GM19468 (cell line): ENCODE measurements around the gene CREB3L1.
"Not testable (repeated sequence)": the region's sequence is repeated elsewhere in the genome, so short reads cannot be mapped to it uniquely, and the experiment has no call there.

ENCODE experiments used
- ATAC-seq: cut with Tn5 transposase; IDR thresholded peaks from one replicate; pipeline ENCODE4 v1.9.1; 2021; ENCODE audit warnings: mild to moderate bottlenecking, moderate library complexity, moderate number of reproducible peaks; ENCODE audit not compliant: unreplicated experiment; ENCODE audit errors: extremely low read depth

The CREB3L1 gene

DNA sequence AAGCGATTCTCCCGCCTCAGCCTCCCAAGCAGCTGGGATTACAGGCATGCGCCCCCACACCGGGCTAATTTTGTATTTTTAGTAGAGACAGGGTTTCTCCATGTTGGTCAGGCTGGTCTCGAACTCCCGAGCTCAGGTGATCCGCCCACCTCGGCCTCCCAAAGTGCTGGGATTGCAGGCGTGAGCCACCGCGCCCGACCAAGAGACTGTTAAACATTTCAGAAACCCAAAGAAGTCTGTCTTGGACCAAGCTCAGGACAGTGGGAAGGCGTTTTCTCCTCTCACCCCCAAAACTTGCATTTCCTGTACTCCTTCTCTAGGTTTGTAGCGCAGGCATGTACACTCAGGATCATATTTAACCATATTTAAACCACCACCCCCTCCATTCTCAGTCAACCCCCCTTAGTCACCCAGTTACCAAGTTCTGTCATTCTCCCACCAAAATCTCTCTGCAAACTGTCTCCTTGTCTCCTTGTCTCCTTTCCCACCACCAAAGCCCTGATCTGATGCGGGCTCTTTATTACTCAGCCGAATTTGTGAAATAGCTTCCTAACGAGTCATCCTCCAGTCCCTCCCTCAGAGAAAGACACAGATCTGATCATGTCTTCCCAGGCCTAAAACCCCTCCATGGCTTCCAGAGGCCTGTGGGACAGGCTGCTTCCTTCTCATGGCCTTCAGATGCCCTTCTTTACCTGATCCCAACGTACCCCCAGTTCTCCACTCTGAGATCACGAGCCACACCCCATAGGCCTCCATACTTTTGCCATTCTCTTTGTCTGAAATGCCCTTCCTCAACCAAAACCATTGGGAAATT is 29.0 kb upstream of the CREB3L1 start:
- ATAC-seq, result no peak

DNA sequence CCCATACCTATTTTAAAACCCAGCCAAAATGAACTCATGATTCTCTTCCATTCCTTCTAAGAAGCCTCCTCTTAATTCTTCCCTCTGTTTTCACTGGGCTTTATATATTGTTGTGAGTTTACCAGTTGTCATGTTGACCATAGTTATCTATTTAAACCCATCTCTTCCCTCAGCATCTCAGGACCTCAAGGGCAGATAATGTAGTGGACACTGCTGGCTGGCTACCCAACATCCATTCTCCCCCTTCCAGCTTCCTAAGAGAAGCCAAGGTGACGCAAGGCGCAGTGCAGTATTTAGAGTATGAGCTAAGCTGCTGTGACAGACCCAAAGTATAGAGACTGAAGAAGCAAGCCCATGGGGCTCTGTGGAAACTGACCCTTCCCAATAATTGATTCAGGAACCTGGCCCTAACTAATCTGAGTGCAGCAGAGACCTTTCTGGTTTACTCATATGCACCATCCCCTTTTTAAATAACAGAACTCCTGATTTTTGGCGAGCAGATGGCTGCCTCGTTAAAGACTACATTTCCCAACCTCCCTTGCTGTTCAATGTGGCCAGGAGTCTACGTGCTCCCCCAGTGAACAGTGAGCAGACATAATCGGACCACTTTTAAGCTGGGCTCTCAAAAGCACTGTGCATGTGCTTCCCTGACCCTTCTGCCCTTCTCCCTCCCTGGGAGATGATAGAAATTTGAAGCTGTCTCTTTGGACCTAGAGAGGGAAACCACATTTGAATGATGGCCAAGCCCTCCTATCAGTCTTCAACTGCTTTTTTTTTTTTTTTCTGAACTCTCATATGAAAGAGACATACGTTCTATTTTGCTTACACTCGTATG is 28.1 kb upstream of the CREB3L1 start:
- no peak for ATAC-seq

DNA sequence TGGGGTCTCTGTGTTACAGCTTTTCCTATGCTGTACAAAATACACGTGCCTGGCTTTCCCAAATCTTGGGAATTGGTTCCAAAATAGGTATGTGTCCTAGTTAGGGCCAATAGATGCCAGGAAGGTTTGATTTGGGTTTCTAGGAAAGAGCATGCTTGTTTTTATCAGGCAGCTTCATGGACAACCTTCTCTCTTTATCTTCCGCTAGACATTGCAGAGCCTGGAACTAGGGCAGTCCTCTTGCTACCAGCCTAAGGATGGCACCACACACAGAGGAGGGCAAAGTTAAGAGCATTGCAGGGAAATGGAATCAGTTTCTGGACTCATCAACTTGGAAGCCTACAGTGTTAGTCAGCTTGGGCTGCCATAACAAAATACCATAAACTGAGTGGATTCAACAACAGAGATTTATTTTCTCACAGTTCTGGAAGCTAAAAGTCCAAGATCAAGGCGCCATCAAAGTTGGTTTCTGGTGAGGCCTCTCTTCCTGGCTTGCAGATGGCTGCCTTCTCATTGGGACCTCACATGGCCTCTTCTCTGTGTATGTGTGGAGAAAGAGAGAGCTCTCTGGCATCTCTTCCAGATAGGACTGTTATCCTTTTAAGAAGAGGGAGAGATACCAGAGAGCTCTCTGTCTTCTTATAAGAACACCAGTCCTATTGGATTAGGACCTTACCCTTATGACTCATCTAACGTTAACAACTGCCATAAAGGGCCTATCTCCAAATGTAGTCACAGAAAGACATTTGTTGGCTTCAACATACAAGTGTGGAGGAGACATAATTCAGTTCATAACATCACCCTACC is 27.3 kb upstream of the CREB3L1 start:
- no peak for ATAC-seq

- no peak for ATAC-seq
These were observed 26.8 kb upstream of the CREB3L1 start for GRCh38 chr11:46250745-46251052.

GRCh38 chr11:46251954-46252353 is 25.5 kb upstream of the CREB3L1 start:
- no peak for ATAC-seq

GRCh38 chr11:46252373-46252914 is 25.0 kb upstream of the CREB3L1 start:
- no peak for ATAC-seq

DNA sequence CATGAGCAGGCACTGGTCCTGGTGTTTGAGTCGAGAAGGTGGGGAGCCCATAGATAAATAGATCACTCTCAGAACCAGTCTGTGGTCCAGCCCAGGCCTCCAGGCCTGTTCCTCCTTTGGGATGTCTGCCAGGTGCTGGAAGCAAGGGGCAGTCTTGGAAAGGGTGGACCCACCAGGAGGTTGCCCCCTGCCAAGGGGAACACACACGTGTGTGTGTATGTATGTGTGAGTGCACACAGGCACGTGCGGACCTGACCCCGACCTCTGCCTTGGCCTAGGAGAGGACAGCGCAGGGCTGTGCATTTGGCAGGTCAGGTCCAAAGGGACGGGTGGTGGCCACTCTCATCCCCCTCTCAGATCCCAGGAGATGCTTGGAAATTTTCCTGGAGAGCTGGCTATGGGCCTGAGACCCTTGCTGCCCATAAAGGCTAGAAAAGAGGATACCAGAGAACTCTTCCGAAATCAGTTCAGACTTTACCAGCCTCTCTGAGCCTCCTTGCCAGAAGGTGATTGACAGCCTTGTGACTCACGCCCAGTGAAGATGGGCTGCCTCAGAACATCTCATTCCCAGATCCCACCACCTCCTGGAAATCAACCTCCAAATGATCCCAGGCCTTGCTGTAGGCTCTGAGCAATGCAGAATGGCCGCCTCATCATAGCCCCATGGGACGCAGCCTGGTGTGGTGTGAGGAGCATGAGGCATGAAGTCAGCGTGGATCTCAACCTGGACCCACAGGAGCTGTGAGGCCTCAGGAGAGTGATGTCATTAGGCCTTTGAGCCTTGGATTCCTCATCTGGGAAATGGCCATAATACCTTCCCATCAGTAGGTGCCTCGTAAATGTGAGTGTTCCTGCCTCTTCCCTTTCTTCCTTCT is 24.0 kb upstream of the CREB3L1 start:
- ATAC-seq, result no peak

DNA sequence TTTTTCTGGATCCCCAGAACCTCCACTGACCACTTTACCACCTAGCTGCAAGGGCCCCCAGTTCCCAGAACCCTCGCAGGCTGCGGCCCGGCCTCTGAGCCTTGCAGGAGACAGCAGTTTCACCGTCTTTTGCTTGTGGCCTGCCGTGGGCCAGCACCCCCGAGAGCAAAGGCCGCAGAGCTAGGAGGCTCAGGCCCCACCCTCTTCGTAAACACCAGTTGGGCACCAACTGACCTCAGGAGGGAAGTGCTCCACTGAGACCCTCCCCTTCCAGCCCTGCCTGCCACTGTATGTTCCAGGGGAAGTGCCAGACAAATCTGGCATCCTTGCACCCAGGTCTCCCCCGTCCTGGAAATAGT is 23.4 kb upstream of the CREB3L1 start:
- no peak for ATAC-seq

GRCh38 chr11:46256540-46257001 is 20.9 kb upstream of the CREB3L1 start:
- no peak for ATAC-seq

DNA sequence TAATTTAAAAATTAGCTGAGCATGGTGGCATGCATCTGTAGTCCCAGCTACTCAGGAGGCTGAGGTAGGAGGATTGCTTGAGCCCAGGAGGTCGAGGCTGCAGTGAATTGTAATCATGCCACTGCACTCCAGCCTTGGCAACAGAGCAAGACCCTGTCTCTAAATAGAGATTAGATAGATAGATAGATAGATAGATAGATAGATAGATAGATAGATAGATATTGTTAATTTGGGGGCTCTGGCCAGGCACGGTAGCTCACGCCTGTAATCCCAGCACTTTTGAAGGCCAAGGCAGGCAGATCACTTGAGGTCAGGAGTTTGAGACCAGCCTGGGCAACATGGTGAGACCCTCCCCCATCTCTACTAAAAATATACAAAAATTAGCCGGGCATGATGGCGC is 18.1 kb upstream of the CREB3L1 start:
- ATAC-seq, result not testable (repeated sequence)

- no peak for ATAC-seq
These were observed 17.4 kb upstream of the CREB3L1 start for GRCh38 chr11:46259971-46260560.

DNA sequence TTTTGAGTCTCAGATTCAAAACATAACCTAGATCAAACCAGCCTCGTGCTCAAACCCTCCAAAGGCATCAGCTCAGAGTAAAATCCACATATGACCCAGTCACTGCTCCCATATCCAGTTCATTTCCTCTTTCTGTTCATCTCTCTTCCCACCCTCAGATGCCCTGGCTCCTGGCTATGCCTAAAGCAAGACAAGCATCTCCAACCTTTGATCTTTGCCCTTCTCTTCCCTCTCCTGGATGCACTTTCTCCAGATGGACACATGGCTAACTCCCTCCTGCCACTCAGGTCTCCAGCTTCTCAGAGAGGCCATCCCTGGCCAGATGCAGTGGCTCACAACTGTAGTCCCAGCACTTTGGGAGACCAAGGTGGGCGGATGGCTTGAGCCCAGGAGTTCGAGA is 14.3 kb upstream of the CREB3L1 start:
- ATAC-seq, result no peak

- no peak for ATAC-seq
These were observed 13.4 kb upstream of the CREB3L1 start for GRCh38 chr11:46264030-46264429.

- ATAC-seq, result no peak
These were observed 12.5 kb upstream of the CREB3L1 start for GRCh38 chr11:46264976-46265375.

- ATAC-seq, result no peak
These were observed 11.7 kb upstream of the CREB3L1 start for GRCh38 chr11:46265764-46266163.

GRCh38 chr11:46267930-46268329 is 9.5 kb upstream of the CREB3L1 start:
- ATAC-seq, result no peak

DNA sequence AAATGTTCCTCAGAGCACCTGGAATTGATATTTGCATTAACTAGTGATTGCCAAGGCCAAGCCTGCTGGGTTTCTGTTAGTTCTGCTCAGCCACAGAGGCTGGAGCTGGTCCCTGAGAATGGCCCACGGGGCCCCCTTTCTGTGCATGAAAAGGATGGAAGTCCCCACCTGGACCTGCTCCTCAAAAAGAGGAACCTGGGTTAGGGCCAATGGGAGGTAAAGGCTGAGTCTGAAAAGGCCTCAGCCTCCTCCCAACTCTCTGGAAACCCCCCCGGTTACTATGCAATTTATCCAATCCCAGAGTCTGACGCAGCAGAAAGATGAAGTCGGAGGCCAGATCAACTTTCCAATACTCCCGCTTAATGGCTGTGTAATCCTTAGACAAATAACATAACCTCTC is 6.8 kb upstream of the CREB3L1 start:
- no peak for ATAC-seq

DNA sequence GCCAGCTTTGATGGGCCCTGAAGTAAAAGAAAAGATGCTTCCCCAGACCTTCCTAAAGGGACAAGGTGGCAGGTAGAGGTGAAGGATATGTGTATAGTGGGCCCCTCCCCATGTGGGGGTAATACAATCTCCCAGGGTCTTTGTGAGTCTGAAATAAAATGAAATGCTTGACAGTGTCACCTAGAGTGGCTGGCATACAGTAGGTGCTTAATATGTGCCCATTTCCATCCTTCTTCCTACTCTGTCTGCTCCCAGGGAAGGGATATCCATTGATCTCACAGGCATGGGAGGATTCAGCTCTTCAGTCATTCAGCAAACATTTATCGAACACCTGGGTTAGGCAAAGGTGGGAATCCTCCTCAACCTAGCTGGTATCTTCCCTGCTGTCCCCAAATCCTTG is 6.1 kb upstream of the CREB3L1 start:
- no peak for ATAC-seq
